ENCODE data around the gene TRPM7. TPM values are rescaled to one million over a fixed set of nuclear protein-coding genes. Genes with fewer than 3 reads are reported as not detected.

Gene TRPM7
- total and polyA plus RNA-seq, 9 of the 15 experiments (the other 6 are each of a cell fraction or from before 2014, with no cell fraction given) = 12.3 to 59.2 (median 31.5) TPM

DNA sequence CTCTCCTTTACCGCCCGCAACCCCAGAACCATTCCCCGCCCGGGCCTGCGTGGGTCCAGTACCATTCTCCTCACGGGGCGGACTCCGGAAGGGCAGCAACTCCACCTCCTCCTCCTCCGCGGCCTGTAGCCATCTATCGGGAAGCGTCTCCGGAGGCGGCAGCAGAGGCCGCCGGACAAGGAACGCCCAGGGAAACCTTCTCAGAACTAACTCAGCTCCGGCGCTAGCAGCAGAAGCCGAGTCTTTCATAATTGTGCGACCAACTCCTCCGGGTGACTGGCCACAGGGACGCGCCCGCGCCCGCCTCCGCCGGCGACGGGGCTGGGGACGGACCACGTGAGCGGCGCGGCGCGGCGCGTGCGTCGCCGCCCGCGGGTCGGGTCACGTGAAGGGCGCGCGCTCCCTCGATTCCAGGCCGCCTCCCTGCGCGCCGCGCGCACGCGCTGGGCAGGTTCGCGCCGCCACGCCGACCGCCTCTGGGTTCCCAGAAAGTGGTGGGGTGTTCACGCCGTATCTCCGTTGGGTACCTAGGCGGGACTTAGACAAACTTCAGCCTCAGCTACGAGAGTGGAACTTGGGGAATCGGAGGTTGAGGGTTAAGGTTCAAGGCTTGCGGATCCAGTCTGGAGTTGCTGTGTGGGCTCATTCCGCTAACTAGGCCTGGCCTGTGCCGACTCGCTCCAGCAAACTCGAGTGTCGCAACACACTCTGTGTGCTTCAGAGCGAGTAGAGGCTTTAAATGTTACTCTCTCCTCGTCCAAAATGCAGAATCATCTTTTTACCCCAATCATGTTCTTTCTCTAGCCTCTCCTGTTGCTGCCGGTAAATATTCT, at the start of gene TRPM7 (continued):
- no peak; the same call in 1 of the 2 replicates for TF ChIP-seq ZHX1 (conservative IDR thresholded peaks at IDR 0.05; ENCODE audit: low read length)
- TF ChIP-seq LCOR (CRISPR knock-in tag; IDR thresholded peaks at IDR 0.05) = 0 out of 2 replicates have a peak, but pooled peaks have one; percentile 47
- TF ChIP-seq, protein P1, sequence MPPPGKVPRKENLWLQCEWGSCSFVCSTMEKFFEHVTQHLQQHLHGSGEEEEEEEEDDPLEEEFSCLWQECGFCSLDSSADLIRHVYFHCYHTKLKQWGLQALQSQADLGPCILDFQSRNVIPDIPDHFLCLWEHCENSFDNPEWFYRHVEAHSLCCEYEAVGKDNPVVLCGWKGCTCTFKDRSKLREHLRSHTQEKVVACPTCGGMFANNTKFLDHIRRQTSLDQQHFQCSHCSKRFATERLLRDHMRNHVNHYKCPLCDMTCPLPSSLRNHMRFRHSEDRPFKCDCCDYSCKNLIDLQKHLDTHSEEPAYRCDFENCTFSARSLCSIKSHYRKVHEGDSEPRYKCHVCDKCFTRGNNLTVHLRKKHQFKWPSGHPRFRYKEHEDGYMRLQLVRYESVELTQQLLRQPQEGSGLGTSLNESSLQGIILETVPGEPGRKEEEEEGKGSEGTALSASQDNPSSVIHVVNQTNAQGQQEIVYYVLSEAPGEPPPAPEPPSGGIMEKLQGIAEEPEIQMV (tag; conservative IDR thresholded peaks at IDR 0.05; ENCODE audit: low read depth) = no peak
- TF ChIP-seq CREB3L1 (IDR thresholded peaks at IDR 0.05; ENCODE audit: borderline replicate concordance, low read depth) = peak; percentile 95
- TF ChIP-seq RBM17 (IDR thresholded peaks at IDR 0.05; ENCODE audit: borderline replicate concordance, low read depth, low read length) = no peak
- no peak for TF ChIP-seq CBFB (CRISPR knock-in tag; IDR thresholded peaks at IDR 0.05)
- TF ChIP-seq TCFL5 (CRISPR knock-in tag; conservative IDR thresholded peaks at IDR 0.05) = no peak
- no peak for TF ChIP-seq SNIP1 (IDR thresholded peaks at IDR 0.05; ENCODE audit: low read depth)
- TF ChIP-seq GATAD2A (IDR thresholded peaks at IDR 0.05) = no peak
- TF ChIP-seq, protein P2, sequence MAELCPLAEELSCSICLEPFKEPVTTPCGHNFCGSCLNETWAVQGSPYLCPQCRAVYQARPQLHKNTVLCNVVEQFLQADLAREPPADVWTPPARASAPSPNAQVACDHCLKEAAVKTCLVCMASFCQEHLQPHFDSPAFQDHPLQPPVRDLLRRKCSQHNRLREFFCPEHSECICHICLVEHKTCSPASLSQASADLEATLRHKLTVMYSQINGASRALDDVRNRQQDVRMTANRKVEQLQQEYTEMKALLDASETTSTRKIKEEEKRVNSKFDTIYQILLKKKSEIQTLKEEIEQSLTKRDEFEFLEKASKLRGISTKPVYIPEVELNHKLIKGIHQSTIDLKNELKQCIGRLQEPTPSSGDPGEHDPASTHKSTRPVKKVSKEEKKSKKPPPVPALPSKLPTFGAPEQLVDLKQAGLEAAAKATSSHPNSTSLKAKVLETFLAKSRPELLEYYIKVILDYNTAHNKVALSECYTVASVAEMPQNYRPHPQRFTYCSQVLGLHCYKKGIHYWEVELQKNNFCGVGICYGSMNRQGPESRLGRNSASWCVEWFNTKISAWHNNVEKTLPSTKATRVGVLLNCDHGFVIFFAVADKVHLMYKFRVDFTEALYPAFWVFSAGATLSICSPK (IDR thresholded peaks at IDR 0.05; ENCODE audit: borderline replicate concordance) = no peak
- peak; percentile 93 for TF ChIP-seq GATAD2B (IDR thresholded peaks at IDR 0.05; ENCODE audit: borderline replicate concordance)
- TF ChIP-seq RNF2 (IDR thresholded peaks at IDR 0.05) = no peak; the same call in 1 of the 2 replicates
- TF ChIP-seq, protein P3, sequence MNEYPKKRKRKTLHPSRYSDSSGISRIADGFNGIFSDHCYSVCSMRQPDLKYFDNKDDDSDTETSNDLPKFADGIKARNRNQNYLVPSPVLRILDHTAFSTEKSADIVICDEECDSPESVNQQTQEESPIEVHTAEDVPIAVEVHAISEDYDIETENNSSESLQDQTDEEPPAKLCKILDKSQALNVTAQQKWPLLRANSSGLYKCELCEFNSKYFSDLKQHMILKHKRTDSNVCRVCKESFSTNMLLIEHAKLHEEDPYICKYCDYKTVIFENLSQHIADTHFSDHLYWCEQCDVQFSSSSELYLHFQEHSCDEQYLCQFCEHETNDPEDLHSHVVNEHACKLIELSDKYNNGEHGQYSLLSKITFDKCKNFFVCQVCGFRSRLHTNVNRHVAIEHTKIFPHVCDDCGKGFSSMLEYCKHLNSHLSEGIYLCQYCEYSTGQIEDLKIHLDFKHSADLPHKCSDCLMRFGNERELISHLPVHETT (CRISPR knock-in tag; conservative IDR thresholded peaks at IDR 0.05 in 1 of 2, IDR thresholded peaks at IDR 0.05 in 1 of 2) = peak in 1 of 2 experiments; percentile 79; a peak in 2 of 4 replicates
